Omental fat pad (tissue), 4 donors: Measurements from ENCODE around the gene SMC4. TPM values are rescaled to one million over a fixed set of nuclear protein-coding genes. Genes with fewer than 3 reads are reported as not detected.
"Not testable (repeated sequence)": the region's sequence is repeated elsewhere in the genome, so short reads cannot be mapped to it uniquely, and the experiment has no call there.

Source experiments
- ATAC-seq: fragments of 150-250 bp; one replicate; pipeline ENCODE4 v1.9.1; 2016; ENCODE audit warnings: mild to moderate bottlenecking, moderate library complexity; ENCODE audit not compliant: low FRiP score
- DNase-seq: peaks from one replicate; pipeline ENCODE4 v3.0.0-alpha.2; 2019; ENCODE audit warnings: low spot score
- total RNA-seq, 4 donors: library from RNA; depleted of rRNA; stranded (reverse); fragments of >200 nt; gene quantifications; one replicate each; pipeline ENCODE4 v1.1.0, GENCODE V29; 2016
- TF ChIP-seq, protein P1 (sequence below), 3 donors: fragments of 450-650 bp; IDR thresholded peaks; one replicate each; pipeline ENCODE4 v1.5.1; 2016 to 2017; ENCODE audit warnings: antibody characterized with exemption in 3 of 3, mild to moderate bottlenecking in 3 of 3, moderate library complexity in 2 of 3

The SMC4 gene
- total RNA-seq, 4 donors from 2014 or later = 12.7 to 33.1 (median 16.7) TPM

DNA sequence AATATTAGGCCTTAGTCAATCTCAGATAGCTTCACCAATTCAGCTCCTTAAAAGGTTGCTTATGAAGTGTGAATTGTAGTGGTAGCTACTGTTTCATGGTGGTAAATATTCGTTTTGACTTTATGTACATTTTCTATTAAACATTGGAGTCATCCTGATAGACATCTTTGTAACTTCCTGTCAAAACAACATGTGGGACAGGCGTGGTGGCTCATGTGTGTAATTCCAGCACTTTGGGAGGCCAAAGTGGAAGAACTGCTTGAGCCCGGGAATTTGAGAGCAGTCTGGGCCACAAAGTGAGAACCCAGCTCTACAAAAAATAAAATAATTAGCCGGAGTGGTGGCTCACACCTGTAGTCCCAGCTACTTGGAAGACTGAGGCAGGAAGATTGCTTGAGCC, 52.2 kb downstream of the SMC4 start:
- no peak for DNase-seq
- no peak for ATAC-seq
- TF ChIP-seq, protein P1, sequence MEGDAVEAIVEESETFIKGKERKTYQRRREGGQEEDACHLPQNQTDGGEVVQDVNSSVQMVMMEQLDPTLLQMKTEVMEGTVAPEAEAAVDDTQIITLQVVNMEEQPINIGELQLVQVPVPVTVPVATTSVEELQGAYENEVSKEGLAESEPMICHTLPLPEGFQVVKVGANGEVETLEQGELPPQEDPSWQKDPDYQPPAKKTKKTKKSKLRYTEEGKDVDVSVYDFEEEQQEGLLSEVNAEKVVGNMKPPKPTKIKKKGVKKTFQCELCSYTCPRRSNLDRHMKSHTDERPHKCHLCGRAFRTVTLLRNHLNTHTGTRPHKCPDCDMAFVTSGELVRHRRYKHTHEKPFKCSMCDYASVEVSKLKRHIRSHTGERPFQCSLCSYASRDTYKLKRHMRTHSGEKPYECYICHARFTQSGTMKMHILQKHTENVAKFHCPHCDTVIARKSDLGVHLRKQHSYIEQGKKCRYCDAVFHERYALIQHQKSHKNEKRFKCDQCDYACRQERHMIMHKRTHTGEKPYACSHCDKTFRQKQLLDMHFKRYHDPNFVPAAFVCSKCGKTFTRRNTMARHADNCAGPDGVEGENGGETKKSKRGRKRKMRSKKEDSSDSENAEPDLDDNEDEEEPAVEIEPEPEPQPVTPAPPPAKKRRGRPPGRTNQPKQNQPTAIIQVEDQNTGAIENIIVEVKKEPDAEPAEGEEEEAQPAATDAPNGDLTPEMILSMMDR (IDR thresholded peaks at IDR 0.05) = no peak

DNA sequence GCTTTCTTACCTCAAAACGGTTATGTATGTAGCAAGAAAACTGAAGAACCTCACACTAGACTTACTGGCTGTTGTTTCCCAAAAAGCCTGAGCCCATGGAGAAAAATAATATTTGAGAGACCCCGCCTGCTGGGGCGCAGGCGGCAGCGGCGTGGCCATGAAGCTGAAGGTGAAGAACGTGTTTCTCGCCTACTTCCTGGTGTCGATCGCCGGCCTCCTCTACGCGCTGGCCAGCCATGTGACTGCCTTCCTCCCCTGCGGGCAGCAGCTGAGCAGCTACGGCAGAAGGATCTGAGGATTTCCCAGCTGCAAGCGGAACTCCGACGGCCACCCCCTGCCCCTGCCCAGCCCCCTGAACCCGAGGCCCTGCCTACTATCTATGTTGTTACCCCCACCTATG, 52.8 kb downstream of the SMC4 start:
- DNase-seq, ATAC-seq: not testable (repeated sequence)

DNA sequence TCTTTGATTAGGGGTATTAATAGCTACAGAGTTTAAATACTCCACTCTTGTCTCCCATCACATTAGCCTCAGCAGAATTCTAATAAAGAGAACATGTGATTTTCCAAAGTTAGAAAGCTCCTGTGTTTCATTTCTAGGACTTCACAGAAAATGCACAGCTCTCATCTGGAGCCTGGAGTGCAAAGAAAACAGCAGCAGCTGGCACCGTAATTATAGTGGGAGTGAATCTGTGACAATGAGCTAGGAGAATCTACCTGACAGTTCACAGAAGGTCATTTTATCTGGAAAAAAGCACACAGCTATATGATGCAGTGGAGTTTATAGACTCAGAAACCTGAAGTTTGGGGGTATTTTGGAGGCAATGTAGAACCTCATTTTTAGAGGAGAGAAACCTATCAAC, 55.5 kb downstream of the SMC4 start:
- DNase-seq (no peak), ATAC-seq (no peak)
- TF ChIP-seq, protein P1 (IDR thresholded peaks at IDR 0.05) = no peak

DNA sequence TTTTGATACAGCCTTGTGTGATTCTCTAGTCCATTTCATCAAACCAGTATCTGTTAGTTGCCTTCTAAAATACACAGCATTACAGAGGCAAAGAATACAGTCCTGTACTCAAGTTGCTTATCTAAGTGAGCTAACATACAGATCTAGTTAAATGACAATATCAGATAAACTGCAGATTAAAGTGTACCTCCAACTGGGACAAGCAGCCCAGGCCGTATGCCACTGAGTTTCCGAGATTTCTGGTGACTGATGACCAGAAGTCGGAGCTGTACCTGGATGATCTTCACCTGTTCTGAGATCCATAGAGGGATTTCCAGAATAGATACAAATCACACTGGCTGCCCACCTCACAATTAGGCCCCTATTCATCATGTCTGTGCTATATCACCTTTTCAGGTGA, 56.4 kb downstream of the SMC4 start:
- DNase-seq (no peak), ATAC-seq (no peak)
- TF ChIP-seq, protein P1 (IDR thresholded peaks at IDR 0.05) = no peak

DNA sequence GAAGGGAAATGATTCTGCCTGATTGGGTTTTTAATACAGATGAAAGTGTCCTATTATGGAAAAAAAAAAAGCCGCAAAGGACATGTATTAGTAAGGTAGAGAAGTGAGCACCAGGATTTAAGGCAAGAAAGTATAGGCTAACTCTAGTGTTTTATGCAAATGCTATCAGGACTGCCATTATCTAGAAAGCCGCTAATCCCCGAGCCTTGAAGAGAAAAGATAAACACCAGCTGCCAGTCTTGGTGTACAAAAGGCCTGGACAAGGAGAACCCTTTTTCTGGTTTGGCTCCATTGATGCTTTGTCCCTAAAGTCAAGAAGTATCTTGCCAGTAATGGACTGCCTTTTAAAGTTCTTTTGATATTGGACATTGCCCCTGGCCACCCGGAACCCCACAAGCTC, 58.7 kb downstream of the SMC4 start:
- ATAC-seq (no peak), DNase-seq (no peak)
- TF ChIP-seq, protein P1 (IDR thresholded peaks at IDR 0.05) = no peak

DNA sequence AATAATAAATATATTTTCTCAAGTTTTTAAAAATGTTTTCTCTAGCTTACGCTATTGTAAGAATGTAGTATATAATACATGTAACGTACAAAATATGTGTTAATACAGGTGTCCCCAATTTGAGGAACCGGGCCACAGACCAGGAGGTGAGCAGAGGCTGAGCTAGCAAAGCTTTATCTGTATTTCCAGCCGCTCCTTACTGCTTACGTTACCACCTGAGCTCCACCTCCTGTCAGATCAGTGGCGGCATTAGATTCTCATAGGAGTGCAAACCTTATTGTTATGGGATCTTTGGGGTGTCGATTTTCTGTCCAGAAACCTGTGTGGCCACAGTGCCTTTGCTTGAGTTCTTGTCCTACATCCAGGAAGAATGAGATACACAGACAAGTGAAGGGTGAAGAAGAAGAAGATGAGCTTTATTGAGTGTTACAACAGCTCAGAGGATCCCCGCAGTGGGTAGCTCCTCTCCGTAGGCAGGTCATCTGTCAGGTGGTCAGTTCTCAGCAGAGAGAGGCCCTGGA, 60.1 kb downstream of the SMC4 start:
- ATAC-seq (no peak), DNase-seq (no peak)
- TF ChIP-seq, protein P1 (IDR thresholded peaks at IDR 0.05) = no peak

DNA sequence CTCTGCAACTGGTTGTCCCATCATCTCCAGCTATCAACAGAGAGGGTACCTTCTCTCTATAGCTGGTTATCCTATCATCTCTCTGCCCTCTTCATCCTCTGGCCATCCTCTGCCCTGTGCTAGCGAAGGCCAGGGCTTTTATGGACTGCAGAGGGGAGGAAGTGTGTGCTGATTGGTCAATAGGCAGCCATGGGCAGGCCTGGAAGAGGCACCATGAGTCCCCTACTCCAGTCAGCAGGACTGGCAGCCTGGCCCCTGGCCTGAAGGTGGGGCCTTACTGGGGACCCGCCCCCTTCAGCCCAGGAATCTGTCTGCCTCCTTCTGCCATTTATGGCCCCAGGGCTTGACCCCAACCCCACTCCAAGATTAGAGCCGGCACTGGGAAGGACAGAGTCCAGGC, 60.6 kb downstream of the SMC4 start:
- TF ChIP-seq, protein P1 (IDR thresholded peaks at IDR 0.05) = no peak
- DNase-seq (no peak), ATAC-seq (no peak)

DNA sequence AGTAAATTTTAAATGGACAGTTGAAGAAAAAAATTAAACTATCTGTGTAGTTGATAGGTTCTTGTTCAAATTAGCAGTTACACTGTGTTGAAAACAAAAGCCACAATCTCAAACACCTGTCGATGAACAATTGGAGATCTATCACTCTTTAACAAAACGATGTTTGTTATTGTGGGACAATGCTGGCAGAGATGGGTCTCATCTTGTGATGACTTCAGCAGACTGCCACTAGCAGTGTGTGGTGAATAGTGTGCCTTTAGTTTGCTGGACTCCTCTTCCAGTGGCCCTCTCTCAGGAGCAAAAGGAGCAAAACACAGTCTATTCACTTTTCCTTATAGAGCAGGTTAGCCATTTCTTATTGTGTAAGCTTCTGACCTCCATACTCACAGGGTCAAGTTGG, 64.9 kb downstream of the SMC4 start:
- no peak for ATAC-seq
- TF ChIP-seq, protein P1 (IDR thresholded peaks at IDR 0.05) = no peak

More for the DNA sequence above, 64.9 kb downstream of the SMC4 start:
- DNase-seq = no peak
